Activated T-cell treated with anti-CD3 and anti-CD28 coated beads, Interleukin-2, amount 50 U/mL, for 4 hours (primary cell): ENCODE measurements around the gene IQGAP1. TPM values are rescaled to one million over a fixed set of nuclear protein-coding genes. Genes with fewer than 3 reads are reported as not detected.
"Not testable (repeated sequence)": the region's sequence is repeated elsewhere in the genome, so short reads cannot be mapped to it uniquely, and the experiment has no call there.

ENCODE experiments used
- ATAC-seq, 2 donors: fragments of 200-7000 bp; cut with Tn5 transposase; one replicate each; pipeline ENCODE4 v1.10.0; 2021
- DNase-seq: peaks from one replicate; pipeline ENCODE4 v3.0.0-alpha.2; 2020
- H3K27me3 Mint-ChIP-seq: one replicate; pipeline ENCODE4 v1.8.0; 2021; ENCODE audit warnings: low read depth, mixed read lengths
- H3K36me3 Mint-ChIP-seq: one replicate; pipeline ENCODE4 v1.8.0; 2022; ENCODE audit warnings: mixed read lengths; ENCODE audit not compliant: insufficient read depth
- H3K4me1 Mint-ChIP-seq: one replicate; pipeline ENCODE4 v1.8.0; 2021; ENCODE audit warnings: low read depth, mixed read lengths
- H3K4me3 Mint-ChIP-seq: one replicate; pipeline ENCODE4 v1.8.0; 2021; ENCODE audit warnings: mild to moderate bottlenecking, moderate library complexity, mixed read lengths
- H3K9me3 Mint-ChIP-seq: one replicate; pipeline ENCODE4 v1.8.0; 2021; ENCODE audit warnings: mixed read lengths
- total RNA-seq, 3 donors: library from RNA; stranded (reverse); gene quantifications; one replicate each; pipeline ENCODE4 v1.2.1, GENCODE V29; 2021

The IQGAP1 gene
- total RNA-seq, 3 donors from 2014 or later = 83.1 to 96.0 (median 91.4) TPM

DNA sequence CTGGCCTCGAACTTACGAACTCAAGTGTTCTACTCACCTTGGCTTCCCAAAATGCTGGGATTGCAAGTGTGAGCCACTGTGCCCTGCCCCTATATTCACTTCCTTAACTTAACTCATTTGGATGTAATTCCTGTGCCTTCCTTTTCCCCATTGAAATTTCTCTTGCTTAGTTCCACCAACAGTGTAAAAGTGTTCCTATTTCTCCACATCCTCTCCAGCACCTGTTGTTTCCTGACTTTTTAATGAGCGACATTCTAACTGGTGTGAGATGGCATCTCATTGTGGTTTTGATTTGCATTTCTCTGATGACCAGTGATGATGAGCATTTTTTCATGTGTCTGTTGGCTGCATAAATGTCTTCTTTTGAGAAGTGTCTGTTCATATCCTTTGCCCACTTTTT lies 21.5 kb downstream of the IQGAP1 start:
- not testable (repeated sequence) for H3K27me3 Mint-ChIP-seq, H3K9me3 Mint-ChIP-seq, ATAC-seq

GRCh38 chr15:90410316-90410715 lies 22.3 kb downstream of the IQGAP1 start:
- ATAC-seq, H3K27me3 Mint-ChIP-seq, H3K4me3 Mint-ChIP-seq, H3K9me3 Mint-ChIP-seq, DNase-seq: not testable (repeated sequence)
- Mint-ChIP-seq H3K4me1 (peaks cover 80% of the 10 kb centered on the region), H3K36me3 (peaks cover 17% of the 10 kb centered on the region)

More for the DNA sequence above, 21.5 kb downstream of the IQGAP1 start:
- H3K4me1 Mint-ChIP-seq = peaks cover 80% of the 10 kb centered on the region
- peak overlapping the region; percentile 19 for H3K4me3 Mint-ChIP-seq
- not testable (repeated sequence) for DNase-seq
- H3K36me3 Mint-ChIP-seq = peaks cover 17% of the 10 kb centered on the region

GRCh38 chr15:90411176-90411575 lies 23.1 kb downstream of the IQGAP1 start:
- peaks cover 21% of the 10 kb centered on the region for H3K36me3 Mint-ChIP-seq
- H3K27me3 Mint-ChIP-seq = no peaks in the 10 kb centered on the region
- H3K9me3 Mint-ChIP-seq = peaks cover 4% of the 10 kb centered on the region
- no peak for ATAC-seq
- H3K4me3 Mint-ChIP-seq = no peak overlapping the region
- no peak for DNase-seq
- peaks cover 82% of the 10 kb centered on the region for H3K4me1 Mint-ChIP-seq

- Mint-ChIP-seq H3K9me3 (peaks cover 4% of the 10 kb centered on the region), H3K4me3 (peak overlapping the region; percentile 28), H3K4me1 (peaks cover 77% of the 10 kb centered on the region), H3K36me3 (peaks cover 21% of the 10 kb centered on the region), H3K27me3 (no peaks in the 10 kb centered on the region)
- DNase-seq (no peak), ATAC-seq (peak in 1 of 2 donors; percentile 12)
These were observed 24.5 kb downstream of the IQGAP1 start for GRCh38 chr15:90412356-90413194.

DNA sequence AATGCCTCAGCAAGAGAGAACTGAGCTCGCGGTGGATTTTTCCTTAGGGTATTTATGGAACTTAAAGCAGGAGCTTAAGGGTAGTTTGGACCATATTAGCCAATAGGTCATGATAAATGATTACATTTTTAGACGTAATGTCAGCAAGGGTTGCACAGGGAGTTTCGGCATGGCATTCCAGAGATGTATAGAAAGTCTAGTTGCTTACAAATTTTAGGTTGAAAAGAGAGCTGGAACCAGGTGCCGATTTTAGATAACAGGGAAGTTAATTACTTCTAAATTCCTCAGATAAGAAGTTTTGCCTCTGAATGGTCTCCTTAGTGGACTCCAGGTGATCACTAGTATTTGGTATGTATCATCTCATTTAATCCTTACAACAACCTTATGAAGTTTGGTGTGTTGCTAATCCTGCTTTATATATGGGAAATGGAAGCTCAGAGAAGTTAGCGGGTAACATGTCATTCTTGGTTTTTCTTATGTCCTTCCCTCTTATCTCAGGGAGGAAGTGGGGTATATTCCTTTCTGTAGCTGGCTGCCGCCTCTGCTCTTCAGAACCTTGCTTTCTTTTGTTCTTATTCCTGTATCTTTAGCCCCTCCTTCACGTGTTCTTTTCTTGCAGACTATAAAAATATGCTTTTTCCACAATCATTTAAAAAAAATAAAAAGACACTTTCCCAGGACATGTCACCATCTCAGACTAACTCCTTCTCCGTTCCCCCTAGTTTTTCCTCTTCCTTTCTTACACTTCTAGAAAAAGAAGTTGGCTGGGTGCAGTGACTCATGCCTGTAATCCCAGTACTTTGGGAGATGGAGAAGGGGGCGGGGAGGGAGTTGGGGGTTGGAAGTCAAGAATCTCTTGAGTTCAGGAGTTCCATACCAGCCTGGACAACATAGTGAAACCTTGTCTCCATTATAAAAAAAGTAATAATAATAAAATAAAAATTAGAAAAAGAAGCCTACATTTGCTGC lies 25.7 kb downstream of the IQGAP1 start:
- peaks cover 22% of the 10 kb centered on the region for H3K36me3 Mint-ChIP-seq
- ATAC-seq (no peak), DNase-seq (no peak)
- no peaks in the 10 kb centered on the region for H3K27me3 Mint-ChIP-seq
- H3K4me1 Mint-ChIP-seq = peaks cover 76% of the 10 kb centered on the region
- H3K4me3 Mint-ChIP-seq = peak overlapping the region; percentile 45
- H3K9me3 Mint-ChIP-seq = peaks cover 4% of the 10 kb centered on the region

- ATAC-seq (peak; percentile 56 to 59), DNase-seq (peak; percentile 10)
- Mint-ChIP-seq H3K9me3 (peaks cover 2% of the 10 kb centered on the region), H3K27me3 (no peaks in the 10 kb centered on the region), H3K4me1 (peaks cover 80% of the 10 kb centered on the region), H3K36me3 (peaks cover 19% of the 10 kb centered on the region), H3K4me3 (peak overlapping the region; percentile 16)
These were observed 26.5 kb downstream of the IQGAP1 start for GRCh38 chr15:90414408-90415028.

- not testable (repeated sequence) for DNase-seq, H3K27me3 Mint-ChIP-seq, H3K4me3 Mint-ChIP-seq, ATAC-seq, H3K9me3 Mint-ChIP-seq, H3K36me3 Mint-ChIP-seq
- H3K4me1 Mint-ChIP-seq = peaks cover 82% of the 10 kb centered on the region
These were observed 28.0 kb downstream of the IQGAP1 start for GRCh38 chr15:90416052-90416451.

DNA sequence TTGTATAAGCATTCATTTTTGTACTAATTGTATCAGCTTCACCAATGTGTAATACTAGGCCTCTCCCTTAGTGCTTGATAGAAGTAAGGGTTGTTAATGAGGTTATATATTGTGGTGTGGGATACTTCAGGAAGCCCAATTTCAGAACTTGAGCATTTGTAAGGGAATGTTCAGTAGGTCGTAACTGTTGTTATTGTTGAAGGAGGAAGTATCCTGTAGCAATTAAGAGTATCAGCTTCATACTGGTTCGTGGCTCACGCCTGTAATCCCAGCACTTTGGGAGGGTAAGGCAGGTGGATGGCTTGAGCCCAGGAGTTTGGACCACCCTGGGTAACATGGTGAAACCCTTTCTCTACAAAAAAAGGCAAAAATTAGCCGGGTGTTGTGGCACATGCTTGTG lies 30.6 kb downstream of the IQGAP1 start:
- H3K4me3 Mint-ChIP-seq = no peak overlapping the region

DNA sequence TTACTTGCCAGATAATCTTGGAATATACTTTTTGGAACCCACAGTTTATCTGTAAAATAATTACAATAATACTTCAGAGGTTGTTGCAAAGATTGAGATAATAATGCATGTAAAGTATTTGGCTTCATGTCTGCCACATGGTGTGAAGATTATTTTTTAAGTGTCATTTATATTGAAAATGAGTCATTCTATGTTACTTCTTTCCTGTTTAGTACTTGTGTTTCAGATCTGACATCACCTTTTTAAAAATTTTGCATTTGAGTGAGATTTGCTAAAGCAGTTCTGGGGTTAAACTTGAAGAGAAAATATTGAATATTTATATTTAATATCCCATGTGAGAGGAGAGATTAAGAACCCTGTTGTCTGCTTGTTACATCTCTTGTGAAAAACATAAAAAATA lies 31.2 kb downstream of the IQGAP1 start:
- Mint-ChIP-seq H3K4me1 (peaks cover 80% of the 10 kb centered on the region), H3K36me3 (peaks cover 7% of the 10 kb centered on the region), H3K4me3 (peak overlapping the region; percentile 51), H3K27me3 (no peaks in the 10 kb centered on the region), H3K9me3 (no peaks in the 10 kb centered on the region)
- ATAC-seq (peak; percentile 35 to 39), DNase-seq (no peak)

More for the DNA sequence above, 30.6 kb downstream of the IQGAP1 start:
- Mint-ChIP-seq H3K4me1 (peaks cover 79% of the 10 kb centered on the region), H3K27me3 (no peaks in the 10 kb centered on the region), H3K36me3 (peaks cover 7% of the 10 kb centered on the region), H3K9me3 (no peaks in the 10 kb centered on the region)
- no peak for DNase-seq
- no peak for ATAC-seq

- H3K27me3 Mint-ChIP-seq = no peaks in the 10 kb centered on the region
- H3K4me1 Mint-ChIP-seq = peaks cover 75% of the 10 kb centered on the region
- H3K9me3 Mint-ChIP-seq = no peaks in the 10 kb centered on the region
- ATAC-seq (peak; percentile 96 to 97), DNase-seq (no peak)
- peaks cover 7% of the 10 kb centered on the region for H3K36me3 Mint-ChIP-seq
- H3K4me3 Mint-ChIP-seq = peak overlapping the region; percentile 51
These were observed 31.8 kb downstream of the IQGAP1 start for GRCh38 chr15:90419738-90420406.

DNA sequence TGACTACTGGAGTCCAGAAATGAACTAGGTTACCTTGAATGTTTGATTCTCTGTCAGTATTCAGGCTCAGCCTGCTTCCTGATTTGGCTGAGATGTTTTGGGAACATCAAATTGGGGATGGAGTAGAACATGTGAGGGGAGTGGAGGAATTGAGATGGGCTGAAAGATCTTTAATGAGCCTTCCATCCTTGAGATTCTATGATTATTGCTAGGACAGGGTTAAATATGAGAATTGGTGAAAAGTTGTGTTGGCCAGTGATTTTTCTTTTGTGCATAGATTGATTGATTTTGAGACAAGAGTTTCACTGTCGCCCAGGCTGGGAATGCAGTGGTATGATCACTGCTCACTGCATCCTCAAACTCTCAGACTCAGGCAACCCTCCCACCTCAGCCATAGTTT lies 32.4 kb downstream of the IQGAP1 start:
- ATAC-seq (no peak), DNase-seq (no peak)
- H3K9me3 Mint-ChIP-seq = no peaks in the 10 kb centered on the region
- peaks cover 73% of the 10 kb centered on the region for H3K4me1 Mint-ChIP-seq
- peak overlapping the region; percentile 51 for H3K4me3 Mint-ChIP-seq
- peaks cover 8% of the 10 kb centered on the region for H3K36me3 Mint-ChIP-seq
- no peaks in the 10 kb centered on the region for H3K27me3 Mint-ChIP-seq

- no peak for DNase-seq
- H3K4me1 Mint-ChIP-seq = peaks cover 73% of the 10 kb centered on the region
- ATAC-seq = no peak
- H3K36me3 Mint-ChIP-seq = peaks cover 9% of the 10 kb centered on the region
- H3K9me3 Mint-ChIP-seq = no peaks in the 10 kb centered on the region
- H3K27me3 Mint-ChIP-seq = no peaks in the 10 kb centered on the region
- no peak overlapping the region for H3K4me3 Mint-ChIP-seq
These were observed 33.5 kb downstream of the IQGAP1 start for GRCh38 chr15:90421527-90421926.

DNA sequence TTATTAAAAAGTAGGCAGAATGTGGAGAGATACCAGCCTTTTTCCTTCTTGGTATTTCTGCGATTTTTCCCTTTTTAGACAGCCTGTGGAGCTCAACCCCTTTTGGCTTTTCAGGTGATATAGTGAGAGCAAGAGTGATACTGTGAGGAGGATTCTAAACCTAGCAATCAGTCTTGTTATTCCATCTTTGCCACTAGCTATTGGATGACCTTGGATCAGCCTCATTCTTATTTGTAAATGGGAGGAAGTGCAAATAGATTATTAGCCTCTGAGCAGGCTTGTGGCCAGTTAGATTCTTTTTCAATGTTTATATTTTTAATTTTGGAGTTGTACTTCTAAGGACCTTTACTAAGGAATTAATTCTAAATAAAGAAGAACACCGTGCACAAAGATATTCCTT lies 34.0 kb downstream of the IQGAP1 start:
- Mint-ChIP-seq H3K4me1 (peaks cover 68% of the 10 kb centered on the region), H3K36me3 (peaks cover 10% of the 10 kb centered on the region), H3K27me3 (no peaks in the 10 kb centered on the region), H3K4me3 (no peak overlapping the region), H3K9me3 (no peaks in the 10 kb centered on the region)
- DNase-seq (no peak), ATAC-seq (no peak)
